Iris pigment epithelial cell (primary cell): ENCODE results near the gene TYSND1.
"Not testable (repeated sequence)": the region's sequence is repeated elsewhere in the genome, so short reads cannot be mapped to it uniquely, and the experiment has no call there.

ENCODE experiments used
- DNase-seq: peaks from one replicate; pipeline ENCODE4 v3.0.0-alpha.2; 2011; ENCODE audit warnings: low read depth

TYSND1 gene

GRCh38 chr10:70146489-70147258 lies at the start of gene TYSND1:
TYSND1 (minus strand) TSS chr10:70146700; CDS start chr10:70146586, 114 bp downstream.
- peak; percentile 98 for DNase-seq

- peak; percentile 46 for DNase-seq
Measured at GRCh38 chr10:70193391-70193844, 46.9 kb upstream of the TYSND1 start.

GRCh38 chr10:70192326-70192968 lies 45.9 kb upstream of the TYSND1 start:
- peak; percentile 74 for DNase-seq

- peak; percentile 95 for DNase-seq
Measured at GRCh38 chr10:70191972-70192305, 45.4 kb upstream of the TYSND1 start.

GRCh38 chr10:70191161-70191971 lies 44.9 kb upstream of the TYSND1 start:
- DNase-seq = peak; percentile 47

GRCh38 chr10:70190581-70190980 lies 44.1 kb upstream of the TYSND1 start:
- peak; percentile 33 for DNase-seq

- DNase-seq = no peak
Measured at GRCh38 chr10:70190102-70190501, 43.6 kb upstream of the TYSND1 start.

GRCh38 chr10:70188768-70189167 lies 42.3 kb upstream of the TYSND1 start:
- DNase-seq = no peak

GRCh38 chr10:70186571-70186970 lies 40.1 kb upstream of the TYSND1 start:
- peak; percentile 56 for DNase-seq

GRCh38 chr10:70186090-70186489 lies 39.6 kb upstream of the TYSND1 start:
- no peak for DNase-seq

- no peak for DNase-seq
Measured at GRCh38 chr10:70183304-70183703, 36.8 kb upstream of the TYSND1 start.

- not testable (repeated sequence) for DNase-seq
Measured at GRCh38 chr10:70179209-70179608, 32.7 kb upstream of the TYSND1 start.

- DNase-seq = no peak
Measured at GRCh38 chr10:70178139-70178725, 31.7 kb upstream of the TYSND1 start.

- DNase-seq = no peak
Measured at GRCh38 chr10:70176441-70176840, 29.9 kb upstream of the TYSND1 start.

- DNase-seq = no peak
Measured at GRCh38 chr10:70175516-70175915, 29.0 kb upstream of the TYSND1 start.

GRCh38 chr10:70174058-70174741 lies 27.7 kb upstream of the TYSND1 start:
- DNase-seq = no peak

- no peak for DNase-seq
Measured at GRCh38 chr10:70169649-70170364, 23.3 kb upstream of the TYSND1 start.

- DNase-seq = peak; percentile 39
Measured at GRCh38 chr10:70169011-70169410, 22.5 kb upstream of the TYSND1 start.

- peak; percentile 39 for DNase-seq
Measured at GRCh38 chr10:70167246-70167645, 20.7 kb upstream of the TYSND1 start.

GRCh38 chr10:70166394-70166793 lies 19.9 kb upstream of the TYSND1 start:
- no peak for DNase-seq

GRCh38 chr10:70164163-70164562 lies 17.7 kb upstream of the TYSND1 start:
- DNase-seq = no peak
